ENCODE results near the gene CCDC92.

The CCDC92 gene

DNA sequence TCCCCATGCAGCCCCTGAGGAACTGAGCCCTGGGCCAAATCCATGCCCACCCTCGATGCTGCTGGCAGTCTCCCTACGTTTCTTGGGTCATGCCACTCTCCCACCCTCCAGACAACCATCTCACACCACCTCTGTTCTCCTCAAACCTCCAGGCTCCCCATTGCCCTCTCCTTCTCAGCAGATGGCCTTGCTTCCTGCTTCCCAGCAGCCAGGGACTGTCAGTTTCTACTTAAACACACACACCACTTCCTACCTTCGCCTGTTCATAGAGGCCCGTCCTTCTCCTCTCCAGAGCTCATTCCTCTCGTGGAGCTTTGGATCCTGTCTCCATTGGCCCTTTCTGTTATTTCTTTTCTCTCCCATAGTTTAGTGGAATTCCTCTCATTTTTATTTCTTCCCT, 27.5 kb upstream of the CCDC92 start:
- no peak for TF ChIP-seq CTCF (conservative IDR thresholded peaks at IDR 0.05)
- no peak overlapping the region for H3K27ac ChIP-seq

DNA sequence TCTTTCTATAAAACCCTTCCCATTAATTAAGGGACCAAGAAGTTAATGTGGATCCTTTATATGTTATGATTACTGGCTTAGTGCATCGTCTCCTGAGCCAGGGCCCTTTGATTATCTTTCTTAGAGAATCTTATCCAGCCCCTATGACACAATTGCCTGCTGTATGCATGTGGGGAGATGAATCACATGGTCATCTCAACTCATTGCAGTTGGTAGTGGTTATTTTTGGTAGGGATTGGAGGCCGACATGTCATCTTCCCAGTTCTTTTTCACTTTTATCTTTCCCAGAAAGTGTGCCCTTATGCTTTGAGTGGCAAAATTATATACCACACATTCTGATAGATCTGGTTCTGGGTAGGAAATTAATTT, 26.3 kb upstream of the CCDC92 start:
- no peak for TF ChIP-seq CTCF (conservative IDR thresholded peaks at IDR 0.05)
- no peak overlapping the region for H3K27ac ChIP-seq

- TF ChIP-seq CTCF (conservative IDR thresholded peaks at IDR 0.05) = no peak
- no peak overlapping the region for H3K27ac ChIP-seq
Measured at GRCh38 chr12:123998344-123998990, 25.8 kb upstream of the CCDC92 start.

GRCh38 chr12:123997908-123998307, 25.3 kb upstream of the CCDC92 start:
- no peak overlapping the region for H3K27ac ChIP-seq
- TF ChIP-seq CTCF (conservative IDR thresholded peaks at IDR 0.05) = no peak

- no peak for TF ChIP-seq CTCF (conservative IDR thresholded peaks at IDR 0.05)
- H3K27ac ChIP-seq = no peak overlapping the region
Measured at GRCh38 chr12:123997033-123997822, 24.6 kb upstream of the CCDC92 start.

DNA sequence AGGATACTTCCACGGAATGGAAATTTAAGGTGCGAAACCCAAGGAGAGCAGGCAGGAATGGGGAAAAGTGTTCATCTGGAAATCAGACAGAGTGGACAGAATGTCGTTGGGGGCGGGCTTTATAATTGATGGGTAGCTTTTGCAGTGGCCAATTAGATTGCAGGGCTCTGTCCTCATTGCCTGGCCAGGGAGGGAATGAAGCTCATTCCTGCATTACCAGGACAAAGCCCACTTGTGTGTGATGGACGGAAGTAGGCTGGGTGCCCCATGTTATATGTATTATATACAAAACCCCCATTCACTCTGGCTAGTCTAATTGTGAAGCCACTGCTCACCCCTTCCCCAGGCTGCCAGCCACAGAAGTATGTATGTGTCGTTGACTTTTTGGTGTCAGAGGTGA, 23.9 kb upstream of the CCDC92 start:
- TF ChIP-seq CTCF (conservative IDR thresholded peaks at IDR 0.05) = no peak
- no peak overlapping the region for H3K27ac ChIP-seq

DNA sequence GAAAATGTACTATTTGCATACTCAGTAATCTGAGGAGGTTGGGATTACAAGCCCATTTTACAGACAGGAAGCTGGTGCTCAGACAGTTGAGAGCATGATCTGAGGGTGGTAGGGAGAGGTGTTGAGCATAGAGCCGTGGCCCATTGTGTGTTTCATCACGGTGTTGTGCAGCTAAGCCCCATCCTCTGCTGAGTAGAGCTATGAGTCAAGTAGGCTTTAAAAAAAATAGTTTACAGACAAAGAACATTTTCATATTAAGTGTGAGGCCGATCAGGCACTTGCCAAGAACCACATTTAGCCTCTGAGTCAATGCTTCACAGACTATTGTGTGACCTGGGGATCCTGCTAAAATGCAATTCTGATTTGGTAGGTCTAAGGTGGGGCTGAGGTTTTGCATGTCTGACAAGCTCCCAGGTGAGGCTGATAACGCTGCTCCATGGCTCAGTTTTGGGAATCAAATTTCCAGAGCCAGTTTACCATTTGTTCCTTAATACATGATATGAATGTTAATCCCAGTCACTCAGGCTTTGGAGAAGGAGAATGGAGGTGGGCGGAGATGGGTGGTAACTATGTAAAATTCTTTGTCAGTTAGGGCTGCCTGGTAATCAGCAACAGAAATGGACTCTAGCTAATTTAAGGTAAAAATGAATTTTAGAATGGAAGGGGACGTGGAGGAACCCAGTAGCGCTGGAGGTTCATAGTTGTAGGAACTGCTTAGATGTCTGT, 22.6 kb upstream of the CCDC92 start:
- TF ChIP-seq CTCF (conservative IDR thresholded peaks at IDR 0.05) = no peak
- H3K27ac ChIP-seq = no peak overlapping the region
